ENCODE results near the gene RPL3.

GRCh38 chr22:39364714-39365491 lies 45.5 kb upstream of the RPL3 start:
- TF ChIP-seq CTCF (optimal IDR thresholded peaks at IDR 0.05 in 1 of 3, IDR thresholded peaks at IDR 0.05 in 1 of 3, conservative IDR thresholded peaks at IDR 0.05 in 1 of 3; ENCODE audit: extremely low read depth in 1 of 3, insufficient read depth in 2 of 3, low read length in 3 of 3) (peak in 1 of 3 experiments; percentile 23), EZH2 (IDR thresholded peaks at IDR 0.05; ENCODE audit: low read length) (no peak)
